Liver (tissue), 9 donors: ENCODE measurements around the gene GRK5. TPM values are rescaled to one million over a fixed set of nuclear protein-coding genes. Genes with fewer than 3 reads are reported as not detected.

Experiments
- DNase-seq: peaks from one replicate; pipeline ENCODE4 v3.0.0-alpha.2; 2017; ENCODE audit warnings: low spot score
- H3K27ac ChIP-seq, 2 donors: one replicate each; pipeline ENCODE4 v1.7.0; 2013; ENCODE audit warnings: inconsistent platforms in 2 of 2, low read length in 2 of 2, control low read depth in 1 of 2, low read depth in 1 of 2, mild to moderate bottlenecking in 1 of 2
- H3K27me3 ChIP-seq, 4 donors: one replicate each; pipeline versions ENCODE4 v1.6.1 to v1.7.0; 2013; ENCODE audit warnings: low read length in 3 of 4, inconsistent platforms in 1 of 4, mild to moderate bottlenecking in 1 of 4, moderate library complexity in 1 of 4; ENCODE audit not compliant: control insufficient read depth in 4 of 4, insufficient read depth in 4 of 4
- H3K36me3 ChIP-seq, 4 donors: one replicate each; pipeline versions ENCODE4 v1.6.1 to v1.7.0; 2013; ENCODE audit warnings: low read length in 3 of 4, mild to moderate bottlenecking in 3 of 4, low read depth in 1 of 4, moderate library complexity in 1 of 4; ENCODE audit not compliant: control insufficient read depth in 4 of 4, insufficient read depth in 3 of 4
- H3K4me1 ChIP-seq, 4 donors: one replicate each; pipeline versions ENCODE4 v1.6.1 to v1.7.0; 2013; ENCODE audit warnings: low read length in 3 of 4, mild to moderate bottlenecking in 3 of 4, moderate library complexity in 1 of 4; ENCODE audit not compliant: control insufficient read depth in 4 of 4, insufficient read depth in 4 of 4
- H3K4me3 ChIP-seq, 3 donors: one replicate each; pipeline versions ENCODE4 v1.6.1 to v1.7.0; 2013; ENCODE audit warnings: low read length in 3 of 3, control low read depth in 1 of 3, low read depth in 1 of 3, mild to moderate bottlenecking in 1 of 3
- H3K9ac ChIP-seq, 2 donors: one replicate each; pipeline ENCODE4 v1.7.0; 2013; ENCODE audit warnings: low read length in 2 of 2, mild to moderate bottlenecking in 2 of 2, moderate library complexity in 2 of 2, control low read depth in 1 of 2, low read depth in 1 of 2
- H3K9me3 ChIP-seq, 4 donors: one replicate each; pipeline versions ENCODE4 v1.6.1 to v1.7.0; 2013; ENCODE audit warnings: low read length in 3 of 4; ENCODE audit not compliant: control insufficient read depth in 4 of 4
- CTCF ChIP-seq: fragments of 150-350 bp; IDR thresholded peaks from 2 replicates; pipeline ENCODE4 v1.5.1; 2017; ENCODE audit warnings: improper control_type of control experiment, low read depth, low read length; ENCODE audit not compliant: missing input control
- EGR1 ChIP-seq, 2 donors: IDR thresholded peaks; 2 replicates each; pipeline ENCODE4 v1.6.1; 2016 to 2018; ENCODE audit warnings: antibody characterized with exemption in 2 of 2, low read depth in 2 of 2
- FOXA1 ChIP-seq: IDR thresholded peaks from 2 replicates; pipeline ENCODE4 v1.6.1; 2016; ENCODE audit warnings: antibody characterized with exemption
- FOXA2 ChIP-seq: IDR thresholded peaks from 2 replicates; pipeline ENCODE4 v1.6.1; 2016; ENCODE audit warnings: antibody characterized with exemption
- GABPA ChIP-seq, 2 donors: IDR thresholded peaks in 1 of 2; conservative IDR thresholded peaks in 1 of 2; 2 replicates each; pipeline ENCODE4 v1.6.1; 2016; ENCODE audit warnings: antibody characterized with exemption in 2 of 2, mild to moderate bottlenecking in 1 of 2, moderate library complexity in 1 of 2
- HNF4A ChIP-seq, 2 donors: conservative IDR thresholded peaks; 2 replicates each; pipeline ENCODE4 v1.6.1; 2016; ENCODE audit warnings: antibody characterized with exemption in 2 of 2, mild to moderate bottlenecking in 2 of 2
- HNF4G ChIP-seq: IDR thresholded peaks from 2 replicates; pipeline ENCODE4 v1.6.1; 2016; ENCODE audit warnings: antibody characterized with exemption
- JUND ChIP-seq, 2 donors: IDR thresholded peaks; 2 replicates each; pipeline ENCODE4 v1.6.1; 2016; ENCODE audit warnings: antibody characterized with exemption in 2 of 2
- MAX ChIP-seq: IDR thresholded peaks from 2 replicates; pipeline ENCODE4 v1.6.1; 2016; ENCODE audit warnings: antibody characterized with exemption
- NR2F2 ChIP-seq: IDR thresholded peaks from 2 replicates; pipeline ENCODE4 v1.6.1; 2016; ENCODE audit warnings: antibody characterized with exemption
- RAD21 ChIP-seq, 2 donors: IDR thresholded peaks; 2 replicates each; pipeline ENCODE4 v1.6.1; 2016; ENCODE audit warnings: antibody characterized with exemption in 2 of 2, mild to moderate bottlenecking in 2 of 2
- REST ChIP-seq: IDR thresholded peaks from 2 replicates; pipeline ENCODE4 v1.6.1; 2016; ENCODE audit warnings: antibody characterized with exemption, mild to moderate bottlenecking
- RXRA ChIP-seq, 2 donors: IDR thresholded peaks; 2 replicates each; pipeline ENCODE4 v1.6.1; 2017 to 2018; ENCODE audit warnings: antibody characterized with exemption in 2 of 2, mild to moderate bottlenecking in 1 of 2
- SP1 ChIP-seq: IDR thresholded peaks from 2 replicates; pipeline ENCODE4 v1.6.1; 2018; ENCODE audit warnings: antibody characterized with exemption, mild to moderate bottlenecking
- TAF1 ChIP-seq: conservative IDR thresholded peaks from 2 replicates; pipeline ENCODE4 v1.6.1; 2016; ENCODE audit warnings: antibody characterized with exemption, mild to moderate bottlenecking
- YY1 ChIP-seq: IDR thresholded peaks from 2 replicates; pipeline ENCODE4 v1.6.1; 2016; ENCODE audit warnings: antibody characterized with exemption, mild to moderate bottlenecking
- WGBS: extraction: QIAGEN DNeasy Blood & Tissue Kit; methylation state at CpG from one replicate; pipeline ENCODE4 v1.1.7; 2013; 5-methylcytosine and 5-hydroxymethylcytosine counted together
- polyA plus RNA-seq, 2 donors: library from polyadenylated mRNA; stranded (reverse) in 1 of 2; unstranded in 1 of 2; fragments of 200-250 nt in 1 of 2; fragments of >200 nt in 1 of 2; fragmentation: Nextera tagmentation in 1 of 2; extraction: Ambion mirVana in 1 of 2; gene quantifications; one replicate each; pipeline versions ENCODE4 v1.2.1 to v1.2.3, GENCODE V29; 2013 to 2015
- total RNA-seq, 2 donors: library from RNA; depleted of rRNA; stranded (reverse); fragments of >200 nt; gene quantifications; one replicate each; pipeline ENCODE4 v1.2.3, GENCODE V29; 2014
- TF ChIP-seq, protein P1 (sequence below): IDR thresholded peaks from 2 replicates; pipeline ENCODE4 v1.6.1; 2016; ENCODE audit warnings: antibody characterized with exemption
- TF ChIP-seq, protein P2 (sequence below): IDR thresholded peaks from 2 replicates; pipeline ENCODE4 v1.6.1; 2016; ENCODE audit warnings: antibody characterized with exemption
- donor health status: healthy.
- donor health status: healthy.
- donor health status: healthy.
- donor health status: healthy.
- donor health status: healthy.

The GRK5 gene
- total and polyA plus RNA-seq, 4 donors: 2.1 to 6.6 (median 5.1) TPM

DNA sequence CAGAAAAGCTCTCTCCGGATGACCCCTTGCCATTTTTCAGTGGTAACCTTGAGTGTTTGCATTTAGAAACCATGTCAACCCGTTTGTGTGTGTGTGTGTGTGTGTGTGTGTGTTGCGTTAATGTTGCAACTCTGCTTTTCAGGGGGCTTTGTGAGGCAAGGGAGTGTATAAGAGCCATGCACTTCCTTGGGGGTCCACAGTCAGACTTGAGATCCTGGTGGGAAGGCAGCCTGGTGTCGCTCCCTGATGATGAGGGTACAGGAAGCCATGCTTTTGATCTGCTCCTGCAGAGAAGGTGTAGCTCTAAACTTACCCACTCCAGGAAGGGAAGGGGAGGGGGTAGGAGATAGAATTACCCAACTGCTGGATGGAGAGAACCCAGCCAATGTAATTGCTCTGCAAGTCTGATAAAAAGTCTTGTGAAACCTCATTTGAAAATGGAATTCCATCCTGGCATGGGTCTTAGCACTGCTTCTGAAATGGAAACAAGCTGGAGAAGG lies 10.7 kb downstream of the GRK5 start:
- no peaks in the 10 kb centered on the region for H3K36me3 ChIP-seq
- TF ChIP-seq FOXA1: no peak
- TF ChIP-seq, protein P1, sequence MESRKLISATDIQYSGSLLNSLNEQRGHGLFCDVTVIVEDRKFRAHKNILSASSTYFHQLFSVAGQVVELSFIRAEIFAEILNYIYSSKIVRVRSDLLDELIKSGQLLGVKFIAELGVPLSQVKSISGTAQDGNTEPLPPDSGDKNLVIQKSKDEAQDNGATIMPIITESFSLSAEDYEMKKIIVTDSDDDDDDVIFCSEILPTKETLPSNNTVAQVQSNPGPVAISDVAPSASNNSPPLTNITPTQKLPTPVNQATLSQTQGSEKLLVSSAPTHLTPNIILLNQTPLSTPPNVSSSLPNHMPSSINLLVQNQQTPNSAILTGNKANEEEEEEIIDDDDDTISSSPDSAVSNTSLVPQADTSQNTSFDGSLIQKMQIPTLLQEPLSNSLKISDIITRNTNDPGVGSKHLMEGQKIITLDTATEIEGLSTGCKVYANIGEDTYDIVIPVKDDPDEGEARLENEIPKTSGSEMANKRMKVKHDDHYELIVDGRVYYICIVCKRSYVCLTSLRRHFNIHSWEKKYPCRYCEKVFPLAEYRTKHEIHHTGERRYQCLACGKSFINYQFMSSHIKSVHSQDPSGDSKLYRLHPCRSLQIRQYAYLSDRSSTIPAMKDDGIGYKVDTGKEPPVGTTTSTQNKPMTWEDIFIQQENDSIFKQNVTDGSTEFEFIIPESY: no peak
- no peak for TF ChIP-seq GABPA (IDR thresholded peaks at IDR 0.05 in 1 of 2, conservative IDR thresholded peaks at IDR 0.05 in 1 of 2)
- peak in 1 of 2 donors; percentile 21 for TF ChIP-seq RAD21 (IDR thresholded peaks at IDR 0.05)
- TF ChIP-seq HNF4G: no peak
- H3K27me3 ChIP-seq: no peaks in the 10 kb centered on the region
- DNase-seq: peak; percentile 43
- no peak overlapping the region for H3K4me3 ChIP-seq
- H3K27ac ChIP-seq: peak overlapping the region in 1 of 2 donors; percentile 32
- no peak overlapping the region for H3K9ac ChIP-seq
- no peaks in the 10 kb centered on the region for H3K9me3 ChIP-seq
- peaks cover 6 to 28% (median 20%) of the 10 kb centered on the region in 4 donors for H3K4me1 ChIP-seq
- WGBS: 68% methylated on average over 4 of the region's 4 CpGs

GRCh38 chr10:119219871-119220270 lies 12.5 kb downstream of the GRK5 start:
- H3K36me3 ChIP-seq: no peaks in the 10 kb centered on the region
- no peak for DNase-seq
- H3K27ac ChIP-seq: no peak overlapping the region
- no peak overlapping the region for H3K4me3 ChIP-seq
- 74% methylated on average over 5 of the region's 5 CpGs for WGBS
- H3K4me1 ChIP-seq: peaks cover 6 to 29% (median 21%) of the 10 kb centered on the region in 4 donors
- H3K9ac ChIP-seq: no peak overlapping the region
- TF ChIP-seq MAX (no peak), NR2F2 (no peak), HNF4A (conservative IDR thresholded peaks at IDR 0.05) (no peak), FOXA1 (no peak), RXRA (IDR thresholded peaks at IDR 0.05) (no peak), CTCF (no peak), EGR1 (IDR thresholded peaks at IDR 0.05; ENCODE audit: low read depth in 2 of 2) (no peak), REST (no peak), HNF4G (no peak), FOXA2 (no peak), JUND (IDR thresholded peaks at IDR 0.05) (no peak), SP1 (no peak), GABPA (IDR thresholded peaks at IDR 0.05 in 1 of 2, conservative IDR thresholded peaks at IDR 0.05 in 1 of 2) (no peak), TAF1 (no peak), YY1 (no peak), RAD21 (IDR thresholded peaks at IDR 0.05) (no peak)
- TF ChIP-seq, protein P1: no peak
- TF ChIP-seq, protein P2, sequence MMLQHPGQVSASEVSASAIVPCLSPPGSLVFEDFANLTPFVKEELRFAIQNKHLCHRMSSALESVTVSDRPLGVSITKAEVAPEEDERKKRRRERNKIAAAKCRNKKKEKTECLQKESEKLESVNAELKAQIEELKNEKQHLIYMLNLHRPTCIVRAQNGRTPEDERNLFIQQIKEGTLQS: no peak
- H3K27me3 ChIP-seq: no peaks in the 10 kb centered on the region
- H3K9me3 ChIP-seq: no peaks in the 10 kb centered on the region
